H1 (cell line): ENCODE data around the gene ATAD3B. TPM values are rescaled to one million over a fixed set of nuclear protein-coding genes. Genes with fewer than 3 reads are reported as not detected.

ENCODE experiments used
- CTCF ChIA-PET: fragments of 300-600 bp; sonication (Branson Sonifier 250); formaldehyde crosslinking; loops from one replicate; lab custom pipeline; 2021; ENCODE audit not compliant: partially characterized antibody; lab: Charles Lee
- POLR2A ChIA-PET: fragments of 300-600 bp; sonication (Branson Sonifier 250); formaldehyde crosslinking; loops from one replicate; lab custom pipeline; 2021; ENCODE audit warnings: inconsistent platforms; ENCODE audit not compliant: partially characterized antibody; lab: Charles Lee
- DNase-seq, 2 experiments: peaks; one replicate each; pipeline versions ENCODE4 v3.0.0 to v3.0.0-alpha.2; 2010 to 2022; ENCODE audit warnings: low spot score in 2 of 2, low read depth in 1 of 2, mixed read lengths in 1 of 2
- FAIRE-seq: peaks from 2 replicates; lab custom pipeline; 2011; peaks lifted over from hg19 to GRCh38; lab: Jason Lieb, UNC
- H2AFZ ChIP-seq: 2 replicates; pipeline ENCODE4 v1.8.1; 2012; ENCODE audit warnings: low read length, inconsistent platforms
- H2AK5ac ChIP-seq: 2 replicates; pipeline ENCODE4 v1.6.1; 2013; ENCODE audit warnings: low read depth, low read length
- H2BK120ac ChIP-seq: replicated peaks from 2 replicates; pipeline ENCODE3; 2013; ENCODE audit warnings: low read depth, low read length, inconsistent platforms
- H2BK12ac ChIP-seq: 2 replicates; pipeline ENCODE4 v1.6.1; 2013; ENCODE audit warnings: low read depth, low read length
- H2BK15ac ChIP-seq: 2 replicates; pipeline ENCODE4 v1.6.1; 2013; ENCODE audit warnings: low read length
- H2BK20ac ChIP-seq: 2 replicates; pipeline ENCODE4 v1.6.1; 2013; ENCODE audit warnings: low read length
- H2BK5ac ChIP-seq: 2 replicates; pipeline ENCODE4 v1.6.1; 2013; ENCODE audit warnings: low read depth, low read length
- H3K14ac ChIP-seq: 2 replicates; pipeline ENCODE4 v1.6.1; 2013; ENCODE audit warnings: inconsistent platforms; ENCODE audit not compliant: insufficient read length
- H3K18ac ChIP-seq: 2 replicates; pipeline ENCODE4 v1.6.1; 2013; ENCODE audit warnings: low read length; ENCODE audit errors: extremely low read depth
- H3K23ac ChIP-seq: 2 replicates; pipeline ENCODE4 v1.6.1; 2013; ENCODE audit warnings: inconsistent platforms; ENCODE audit not compliant: insufficient read length
- H3K23me2 ChIP-seq: 2 replicates; pipeline ENCODE4 v1.6.1; 2013; ENCODE audit warnings: low read depth, low read length
- H3K27ac ChIP-seq: 2 replicates; pipeline ENCODE4 v1.6.1; 2011; ENCODE audit warnings: low read depth, low read length, inconsistent platforms
- H3K27me3 ChIP-seq, 4 experiments: replicated peaks in 1 of 4; 1 replicate in 1 of 4; 2 replicates in 3 of 4; pipeline versions ENCODE4 v1.6.1 to v1.8.1; 2011 to 2013; ENCODE audit warnings: low read length in 3 of 4, mild to moderate bottlenecking in 3 of 4, inconsistent platforms in 2 of 4, mixed read lengths in 2 of 4, moderate library complexity in 1 of 4; ENCODE audit not compliant: control insufficient read depth in 3 of 4, insufficient read depth in 3 of 4; ENCODE audit errors: extremely low read depth in 1 of 4
- H3K36me3 ChIP-seq, 4 experiments: 2 replicates each; pipeline versions ENCODE4 v1.6.1 to v1.8.1; 2011 to 2013; ENCODE audit warnings: mild to moderate bottlenecking in 4 of 4, low read length in 3 of 4, moderate library complexity in 2 of 4, control low read depth in 1 of 4, inconsistent platforms in 1 of 4; ENCODE audit not compliant: insufficient read depth in 4 of 4, control insufficient read depth in 2 of 4
- H3K4ac ChIP-seq: replicated peaks from 2 replicates; pipeline ENCODE3; 2013; ENCODE audit warnings: low read length, low read depth, mixed read lengths, inconsistent platforms; ENCODE audit not compliant: insufficient read length
- H3K4me1 ChIP-seq, 4 experiments: replicated peaks in 1 of 4; 1 replicate in 1 of 4; 2 replicates in 3 of 4; pipeline versions ENCODE4 v1.6.1 to v1.8.1; 2011 to 2013; ENCODE audit warnings: low read length in 3 of 4, inconsistent platforms in 2 of 4, mixed read lengths in 1 of 4; ENCODE audit not compliant: insufficient read depth in 4 of 4, control insufficient read depth in 3 of 4
- H3K4me2 ChIP-seq, 2 experiments: 2 replicates each; pipeline versions ENCODE4 v1.6.1 to v1.8.1; 2011 to 2013; ENCODE audit warnings: low read depth in 2 of 2, low read length in 2 of 2, control low read depth in 1 of 2, inconsistent platforms in 1 of 2, mild to moderate bottlenecking in 1 of 2; ENCODE audit not compliant: insufficient read depth in 1 of 2
- H3K4me3 ChIP-seq, 4 experiments: fragments of 200-600, 300-600 bp in 1 of 4; sonication (generic), shearing (Covaris generic), sonication (Bioruptor Twin) in 1 of 4; 2 replicates each; pipeline versions ENCODE4 v1.5.1 to v1.8.1; 2011 to 2016; ENCODE audit warnings: low read length in 4 of 4, low read depth in 3 of 4, control low read depth in 2 of 4, inconsistent platforms in 2 of 4, mild to moderate bottlenecking in 2 of 4, mixed read lengths in 1 of 4, moderate library complexity in 1 of 4; ENCODE audit not compliant: insufficient read depth in 2 of 4; ENCODE audit errors: extremely low read depth in 1 of 4
- H3K56ac ChIP-seq: replicated peaks from 2 replicates; pipeline ENCODE3; 2013; ENCODE audit warnings: low read depth, mild to moderate bottlenecking, mixed read lengths, low read length, inconsistent platforms; ENCODE audit not compliant: insufficient read length
- H3K79me1 ChIP-seq: 2 replicates; pipeline ENCODE4 v1.6.1; 2013; ENCODE audit warnings: low read depth, low read length, control low read depth
- H3K79me2 ChIP-seq, 2 experiments: 2 replicates each; pipeline versions ENCODE4 v1.6.1 to v1.8.1; 2012 to 2013; ENCODE audit warnings: low read length in 2 of 2, mild to moderate bottlenecking in 2 of 2, inconsistent platforms in 1 of 2; ENCODE audit not compliant: insufficient read depth in 2 of 2, control insufficient read depth in 1 of 2
- H3K9ac ChIP-seq, 4 experiments: replicated peaks in 1 of 4; 1 replicate in 1 of 4; 2 replicates in 3 of 4; pipeline versions ENCODE4 v1.6.1 to v1.8.1; 2011 to 2013; ENCODE audit warnings: low read depth in 3 of 4, low read length in 3 of 4, control low read depth in 2 of 4, mild to moderate bottlenecking in 2 of 4, moderate library complexity in 2 of 4, inconsistent platforms in 1 of 4; ENCODE audit errors: extremely low read depth in 1 of 4
- H3K9me3 ChIP-seq, 2 experiments: 2 replicates each; pipeline versions ENCODE4 v1.6.1 to v1.8.1; 2012 to 2013; ENCODE audit warnings: mild to moderate bottlenecking in 2 of 2, moderate library complexity in 2 of 2, control low read depth in 1 of 2, inconsistent platforms in 1 of 2, low read depth in 1 of 2, low read length in 1 of 2, mixed read lengths in 1 of 2; ENCODE audit not compliant: insufficient read depth in 2 of 2
- H4K20me1 ChIP-seq, 2 experiments: replicated peaks in 1 of 2; 2 replicates each; pipeline versions ENCODE3 to v1.8.1; 2011 to 2013; ENCODE audit warnings: inconsistent platforms in 2 of 2, low read length in 2 of 2, mild to moderate bottlenecking in 1 of 2; ENCODE audit not compliant: insufficient read depth in 2 of 2, control insufficient read depth in 1 of 2
- H4K5ac ChIP-seq: 2 replicates; pipeline ENCODE4 v1.6.1; 2013; ENCODE audit warnings: low read length, low read depth, mixed read lengths, inconsistent platforms; ENCODE audit not compliant: insufficient read length
- H4K8ac ChIP-seq: 2 replicates; pipeline ENCODE4 v1.8.0; 2013; ENCODE audit warnings: mild to moderate bottlenecking, moderate library complexity, low read length, inconsistent platforms; ENCODE audit not compliant: insufficient read depth; ENCODE audit errors: extremely low read depth
- H4K91ac ChIP-seq: replicated peaks from 2 replicates; pipeline ENCODE3; 2013; ENCODE audit warnings: low read length, mixed read lengths, inconsistent platforms; ENCODE audit not compliant: insufficient read length
- CBX5 ChIP-seq: fragments of 300-800, 300-1000 bp; sonication (generic); IDR thresholded peaks from 2 replicates; pipeline ENCODE4 v1.7.1; 2016; ENCODE audit warnings: antibody characterized with exemption, low read length, low read depth
- FOSL1 ChIP-seq: IDR thresholded peaks from 2 replicates; pipeline ENCODE4 v1.6.1; 2011; ENCODE audit warnings: mild to moderate bottlenecking, low read depth, low read length, moderate library complexity; ENCODE audit not compliant: insufficient read depth
- NRF1 ChIP-seq: IDR thresholded peaks from 2 replicates; pipeline ENCODE4 v1.6.1; 2011; ENCODE audit warnings: mild to moderate bottlenecking, low read depth, low read length, improper control_type of control experiment
- POLR2A ChIP-seq, 2 experiments: IDR thresholded peaks; 1 replicate in 1 of 2; 2 replicates in 1 of 2; pipeline ENCODE4 v1.6.1; 2011; ENCODE audit warnings: low read depth in 2 of 2, low read length in 2 of 2, mild to moderate bottlenecking in 2 of 2; ENCODE audit errors: control extremely low read depth in 1 of 2
- POLR2AphosphoS5 ChIP-seq: IDR thresholded peaks from 2 replicates; pipeline ENCODE4 v1.6.1; 2011; ENCODE audit warnings: low read depth, low read length
- SIN3A ChIP-seq, 2 experiments: IDR thresholded peaks in 1 of 2; conservative IDR thresholded peaks in 1 of 2; 2 replicates each; pipeline ENCODE4 v1.6.1; 2011 to 2012; ENCODE audit warnings: low read length in 2 of 2, improper control_type of control experiment in 1 of 2, low read depth in 1 of 2, mild to moderate bottlenecking in 1 of 2
- SP2 ChIP-seq: IDR thresholded peaks from 2 replicates; pipeline ENCODE4 v1.6.1; 2012; ENCODE audit warnings: mild to moderate bottlenecking, low read length, inconsistent platforms
- SP4 ChIP-seq: IDR thresholded peaks from 2 replicates; pipeline ENCODE4 v1.6.1; 2012; ENCODE audit warnings: low read length, inconsistent platforms
- WGBS, 2 experiments: shearing (Covaris generic) in 1 of 2; methylation state at CpG; one replicate each; pipeline versions ENCODE4 v1.1.6 to v1.1.7; 2013 to 2015; ENCODE audit warnings: low lambda C conversion rate in 2 of 2, mixed read lengths in 2 of 2, inconsistent platforms in 1 of 2, low coverage in 1 of 2, missing lambda C conversion rate in 1 of 2; ENCODE audit not compliant: insufficient replicate concordance in 2 of 2, insufficient coverage in 1 of 2, insufficient read length in 1 of 2; ENCODE audit errors: extremely low coverage in 1 of 2, missing lambda C conversion rate in 1 of 2; 5-methylcytosine and 5-hydroxymethylcytosine counted together
- polyA plus RNA-seq, 7 experiments: library from polyadenylated mRNA; depleted of rRNA in 3 of 7; stranded (reverse) in 5 of 7; unstranded in 2 of 7; fragments of >200 nt in 5 of 7; fragments of 200-250 nt in 2 of 7; gene quantifications; 1 replicate in 5 of 7; 2 replicates in 1 of 7; 4 replicates in 1 of 7; pipeline versions ENCODE4 v1.2.1 to v1.2.3, GENCODE V29; 2011 to 2013; ENCODE audit warnings: missing spikeins in 2 of 7, mixed read lengths in 2 of 7
- total RNA-seq: library from RNA; stranded (reverse); fragmentation: NEBNext Ultra II Directional; extraction: Animal tissue kit (Norgen Biotek cat#: 25700); gene quantifications from 2 replicates; pipeline ENCODE4 v1.2.1, GENCODE V29; 2021
- TF ChIP-seq, protein P1 (sequence below): IDR thresholded peaks from 2 replicates; pipeline ENCODE4 v1.6.1; 2011; ENCODE audit warnings: low read depth, mild to moderate bottlenecking, low read length; ENCODE audit not compliant: insufficient read depth

ATAD3B gene
- total and polyA plus RNA-seq, 2 of the 8 experiments (the other 6 are each of a cell fraction or from before 2014, with no cell fraction given): 31.3 to 63.0 TPM

DNA sequence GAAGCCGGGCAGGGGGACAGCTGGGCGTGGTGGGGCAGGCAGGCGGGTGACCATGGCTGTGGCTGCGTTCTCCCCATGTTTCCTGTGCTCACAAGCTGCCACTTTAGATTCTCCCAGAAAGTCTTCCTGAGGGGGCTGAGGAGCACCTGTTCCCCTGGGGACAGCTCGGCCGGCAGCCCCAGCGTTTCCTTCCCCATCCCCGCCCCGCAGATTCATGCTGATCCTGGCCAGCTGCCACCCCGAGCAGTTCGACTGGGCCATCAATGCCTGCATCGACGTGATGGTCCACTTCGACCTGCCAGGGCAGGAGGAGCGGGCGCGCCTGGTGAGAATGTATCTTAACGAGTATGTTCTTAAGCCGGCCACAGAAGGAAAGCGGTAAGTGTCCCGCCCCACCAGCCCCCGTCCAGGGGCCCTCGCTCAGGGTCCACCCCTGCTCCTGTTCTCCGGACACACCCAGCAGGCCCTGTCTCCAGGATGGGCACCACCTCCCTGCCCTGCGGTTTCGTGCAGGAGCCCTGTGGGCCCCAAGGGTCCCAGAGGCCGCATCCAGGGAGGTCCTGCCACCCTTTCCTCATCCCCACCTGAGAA is 10.9 kb upstream of the ATAD3B start:
- DNase-seq: no peak
- H2BK5ac ChIP-seq: no peak overlapping the region
- H3K23ac ChIP-seq: no peak overlapping the region
- H4K91ac ChIP-seq: no peak overlapping the region
- no peaks in the 10 kb centered on the region for H3K27me3 ChIP-seq
- no peak overlapping the region for H3K27ac ChIP-seq
- FAIRE-seq: no peak
- H3K14ac ChIP-seq: no peak overlapping the region
- no peak overlapping the region for H3K4ac ChIP-seq
- H3K4me2 ChIP-seq: no peak overlapping the region
- H3K56ac ChIP-seq: no peak overlapping the region
- ChIA-PET POLR2A (interaction anchor here (0.6 to 3.8 kb wide), 3 partner anchors 27 to 272 kb away, joined by 3 to 10 read pairs (median 3); no protein-coding TSS in a partner anchor), CTCF (interaction anchor here (1.5 kb wide), 1 partner anchor 26 kb away, joined by 6 read pairs; no protein-coding TSS in a partner anchor)
- no peak overlapping the region for H2AFZ ChIP-seq
- no peak overlapping the region; the same call in 1 of the 2 replicates for H4K8ac ChIP-seq
- no peaks in the 10 kb centered on the region for H4K20me1 ChIP-seq
- H2BK120ac ChIP-seq: no peak overlapping the region
- H3K4me1 ChIP-seq: no peaks in the 10 kb centered on the region
- no peak overlapping the region for H3K9ac ChIP-seq
- H3K18ac ChIP-seq: no peak overlapping the region
- no peak overlapping the region for H4K5ac ChIP-seq
- H3K9me3 ChIP-seq: no peaks in the 10 kb centered on the region
- H3K79me1 ChIP-seq: no peaks in the 10 kb centered on the region
- no peak overlapping the region for H2AK5ac ChIP-seq
- H3K23me2 ChIP-seq: no peaks in the 10 kb centered on the region
- WGBS, 2 experiments: 95% methylated on average over 14 of the region's 27 CpGs; no CpG with 5 or more reads in 1 of the 2 experiments
- H2BK15ac ChIP-seq: no peak overlapping the region
- H2BK12ac ChIP-seq: no peak overlapping the region
- H3K36me3 ChIP-seq: no peaks in the 10 kb centered on the region
- H2BK20ac ChIP-seq: no peak overlapping the region
- TF ChIP-seq SIN3A (conservative IDR thresholded peaks at IDR 0.05 in 1 of 2, IDR thresholded peaks at IDR 0.05 in 1 of 2; ENCODE audit: low read depth in 1 of 2, low read length in 2 of 2) (no peak), FOSL1 (no peak), POLR2A (IDR thresholded peaks at IDR 0.05; ENCODE audit: control extremely low read depth in 1 of 2, low read depth in 2 of 2, low read length in 2 of 2) (no peak), SP4 (no peak), POLR2AphosphoS5 (no peak), CBX5 (no peak), SP2 (no peak), NRF1 (no peak)
- TF ChIP-seq, protein P1, sequence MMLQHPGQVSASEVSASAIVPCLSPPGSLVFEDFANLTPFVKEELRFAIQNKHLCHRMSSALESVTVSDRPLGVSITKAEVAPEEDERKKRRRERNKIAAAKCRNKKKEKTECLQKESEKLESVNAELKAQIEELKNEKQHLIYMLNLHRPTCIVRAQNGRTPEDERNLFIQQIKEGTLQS: no peak
- no peak overlapping the region for H3K4me3 ChIP-seq
- H3K79me2 ChIP-seq: no peaks in the 10 kb centered on the region
